GM10266 (cell line): ENCODE data around the gene AKR1C4.
"Not testable (repeated sequence)": the region's sequence is repeated elsewhere in the genome, so short reads cannot be mapped to it uniquely, and the experiment has no call there.

Experiments
- DNase-seq: peaks from one replicate; pipeline ENCODE4 v3.0.0; 2012; ENCODE audit errors: extremely low spot score
- TF ChIP-seq, protein P1 (sequence below): IDR thresholded peaks from 2 replicates; pipeline ENCODE4 v1.5.1; 2012; ENCODE audit warnings: mild to moderate bottlenecking, low read depth; ENCODE audit not compliant: control insufficient read depth, insufficient read depth; ENCODE audit errors: missing control alignments

The AKR1C4 gene

DNA sequence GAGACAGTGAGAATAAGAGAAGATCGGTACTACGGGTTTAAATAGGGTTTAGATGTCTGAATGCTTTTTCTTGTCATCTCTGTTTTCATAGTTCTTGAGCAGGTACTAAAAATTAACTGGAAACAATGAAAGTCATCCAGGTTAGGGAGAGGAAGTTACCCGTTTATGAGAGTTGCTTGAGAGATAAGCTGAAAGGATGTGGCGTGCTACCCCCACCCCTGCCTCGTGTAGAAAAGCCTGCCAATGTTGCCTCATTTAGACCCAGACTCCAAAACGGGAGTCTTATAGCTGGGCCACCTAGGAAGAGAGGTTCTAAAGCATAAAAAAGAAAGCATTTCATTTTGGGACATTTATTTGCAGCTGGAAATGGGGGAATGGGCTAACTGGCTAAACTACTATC, 10.2 kb downstream of the AKR1C4 start:
- TF ChIP-seq, protein P1, sequence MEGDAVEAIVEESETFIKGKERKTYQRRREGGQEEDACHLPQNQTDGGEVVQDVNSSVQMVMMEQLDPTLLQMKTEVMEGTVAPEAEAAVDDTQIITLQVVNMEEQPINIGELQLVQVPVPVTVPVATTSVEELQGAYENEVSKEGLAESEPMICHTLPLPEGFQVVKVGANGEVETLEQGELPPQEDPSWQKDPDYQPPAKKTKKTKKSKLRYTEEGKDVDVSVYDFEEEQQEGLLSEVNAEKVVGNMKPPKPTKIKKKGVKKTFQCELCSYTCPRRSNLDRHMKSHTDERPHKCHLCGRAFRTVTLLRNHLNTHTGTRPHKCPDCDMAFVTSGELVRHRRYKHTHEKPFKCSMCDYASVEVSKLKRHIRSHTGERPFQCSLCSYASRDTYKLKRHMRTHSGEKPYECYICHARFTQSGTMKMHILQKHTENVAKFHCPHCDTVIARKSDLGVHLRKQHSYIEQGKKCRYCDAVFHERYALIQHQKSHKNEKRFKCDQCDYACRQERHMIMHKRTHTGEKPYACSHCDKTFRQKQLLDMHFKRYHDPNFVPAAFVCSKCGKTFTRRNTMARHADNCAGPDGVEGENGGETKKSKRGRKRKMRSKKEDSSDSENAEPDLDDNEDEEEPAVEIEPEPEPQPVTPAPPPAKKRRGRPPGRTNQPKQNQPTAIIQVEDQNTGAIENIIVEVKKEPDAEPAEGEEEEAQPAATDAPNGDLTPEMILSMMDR: no peak
- DNase-seq: no peak

DNA sequence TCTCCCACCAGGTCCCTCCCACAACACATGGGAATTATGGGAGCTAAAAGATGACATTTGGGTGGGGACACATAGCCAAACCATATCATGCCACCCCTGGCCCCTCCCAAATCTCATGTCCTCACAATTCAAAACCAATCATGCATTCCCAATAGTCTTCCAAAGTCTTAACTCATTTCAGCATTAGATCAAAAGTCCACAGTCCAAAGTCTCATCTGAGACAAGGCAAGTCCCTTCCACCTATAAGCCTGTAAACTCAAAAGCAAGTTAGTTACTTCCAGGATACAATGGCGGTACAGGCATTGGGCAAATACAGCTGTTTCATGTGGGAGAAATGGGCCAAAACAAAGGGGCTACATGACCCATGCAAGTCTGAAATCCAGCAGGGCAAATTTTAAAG, 13.1 kb downstream of the AKR1C4 start:
- DNase-seq: not testable (repeated sequence)

DNA sequence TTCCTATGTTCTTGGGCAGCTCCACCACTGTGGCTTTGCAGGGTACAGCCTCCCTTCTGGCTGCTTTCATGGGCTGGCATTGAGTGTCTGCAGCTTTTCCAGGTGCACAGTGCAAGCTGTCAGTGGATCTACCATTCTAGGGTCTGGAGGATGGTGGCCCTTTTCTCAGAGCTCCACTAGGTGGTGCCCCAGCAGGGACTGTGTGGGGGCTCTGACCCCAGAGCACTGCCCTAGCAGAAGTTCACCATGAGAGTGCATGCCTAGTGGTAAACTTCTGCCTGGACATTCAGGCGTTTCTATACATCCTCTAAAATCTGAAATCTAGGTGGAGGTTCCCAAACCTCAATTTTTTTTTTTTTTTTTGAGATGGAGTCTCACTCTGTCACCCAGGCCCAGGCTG, 13.6 kb downstream of the AKR1C4 start:
- TF ChIP-seq, protein P1: peak; percentile 16
- not testable (repeated sequence) for DNase-seq

DNA sequence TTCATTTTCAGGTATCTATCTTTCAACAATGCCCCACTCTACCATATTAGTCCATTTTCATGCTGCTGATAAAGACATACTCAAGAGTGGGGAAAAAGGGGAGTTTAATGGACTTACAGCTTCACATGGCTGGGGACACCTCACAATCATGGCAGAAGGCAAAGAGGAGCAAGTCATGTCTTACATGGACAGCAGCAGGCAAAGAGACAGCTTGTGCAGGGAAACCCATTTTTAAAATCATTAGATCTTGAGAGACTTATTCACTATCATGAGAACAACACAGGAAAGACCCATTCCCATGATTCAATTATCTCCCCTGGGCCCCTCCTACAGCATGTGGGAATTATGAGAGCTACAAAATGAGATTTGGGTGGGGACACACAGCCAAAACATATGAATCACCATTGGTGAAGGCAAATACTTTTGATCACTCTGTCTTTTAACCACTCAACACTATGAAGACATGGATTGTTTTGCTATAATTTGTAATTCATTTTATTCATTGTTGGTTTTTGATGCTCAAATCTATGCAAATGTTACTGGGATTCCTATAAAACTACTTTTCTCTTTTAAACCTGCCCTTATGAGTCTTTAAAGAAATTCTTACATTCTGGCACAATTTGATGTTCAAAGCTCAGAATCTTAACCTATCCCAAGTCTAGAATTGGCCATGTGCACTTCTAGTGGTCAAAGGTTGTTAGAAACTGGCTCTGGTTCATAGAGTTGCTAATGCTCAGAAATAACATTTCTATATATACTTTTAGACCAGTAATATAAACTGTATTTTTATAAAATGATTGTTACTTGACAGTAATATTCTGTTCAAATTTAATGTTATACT, 15.3 kb downstream of the AKR1C4 start:
- DNase-seq: no peak
- TF ChIP-seq, protein P1: no peak

DNA sequence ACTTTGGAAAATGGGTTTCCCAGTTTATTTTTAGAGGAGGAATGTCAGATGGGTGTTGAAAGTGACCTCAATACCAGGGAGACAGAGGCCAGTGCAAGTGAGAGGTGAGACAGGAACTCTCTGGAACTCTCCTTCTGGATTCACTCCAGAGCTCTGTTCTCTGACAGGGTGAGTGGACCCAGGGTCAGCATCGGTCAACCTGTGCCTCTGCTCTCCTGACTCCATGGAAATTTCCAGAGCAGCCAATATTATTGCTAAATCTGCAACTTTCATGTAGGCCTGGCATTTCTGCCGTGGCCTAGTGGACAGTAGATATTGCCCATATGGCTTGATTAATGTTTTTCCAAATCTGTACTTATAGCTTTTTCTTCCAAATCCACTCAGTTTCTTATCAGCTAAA, 20.2 kb downstream of the AKR1C4 start:
- DNase-seq: no peak

DNA sequence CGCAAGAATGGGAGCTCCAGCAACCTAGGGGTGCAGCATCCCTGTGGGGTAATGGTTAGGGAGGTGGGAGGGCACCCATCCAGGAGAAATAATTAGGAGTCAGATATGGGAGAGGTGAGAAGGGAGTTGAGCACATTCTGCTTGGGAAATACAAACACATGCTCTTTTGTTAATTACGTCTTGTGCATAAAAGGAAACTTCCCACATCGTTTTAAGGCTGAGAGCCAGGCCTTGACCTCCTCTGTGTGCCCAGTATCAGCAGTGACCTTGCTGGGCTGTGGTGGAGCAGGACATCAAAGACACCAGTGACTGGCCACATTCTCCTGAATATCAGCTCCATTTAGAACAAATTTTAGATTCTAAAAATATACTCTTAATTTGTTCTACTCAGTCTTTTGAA, 22.6 kb downstream of the AKR1C4 start:
- no peak for DNase-seq
- TF ChIP-seq, protein P1: no peak

More for the DNA sequence above, 20.2 kb downstream of the AKR1C4 start:
- TF ChIP-seq, protein P1: no peak

DNA sequence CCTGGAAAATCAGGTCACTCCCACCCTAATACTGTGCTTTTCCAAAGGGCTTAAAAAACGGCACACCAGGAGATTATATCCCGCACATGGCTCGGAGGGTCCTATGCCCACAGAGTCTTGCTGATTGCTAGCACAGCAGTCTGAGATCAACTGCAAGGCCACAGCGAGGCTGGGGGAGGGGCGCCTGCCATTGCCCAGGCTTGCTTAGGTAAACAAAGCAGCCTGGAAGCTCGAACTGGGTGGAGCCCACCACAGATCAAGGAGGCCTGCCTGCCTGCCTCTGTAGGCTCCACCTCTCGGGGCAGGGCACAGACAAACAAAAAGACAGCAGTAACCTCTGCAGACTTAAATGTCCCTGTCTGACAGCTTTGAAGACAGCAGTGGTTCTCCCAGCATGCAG, 26.3 kb downstream of the AKR1C4 start:
- not testable (repeated sequence) for DNase-seq

DNA sequence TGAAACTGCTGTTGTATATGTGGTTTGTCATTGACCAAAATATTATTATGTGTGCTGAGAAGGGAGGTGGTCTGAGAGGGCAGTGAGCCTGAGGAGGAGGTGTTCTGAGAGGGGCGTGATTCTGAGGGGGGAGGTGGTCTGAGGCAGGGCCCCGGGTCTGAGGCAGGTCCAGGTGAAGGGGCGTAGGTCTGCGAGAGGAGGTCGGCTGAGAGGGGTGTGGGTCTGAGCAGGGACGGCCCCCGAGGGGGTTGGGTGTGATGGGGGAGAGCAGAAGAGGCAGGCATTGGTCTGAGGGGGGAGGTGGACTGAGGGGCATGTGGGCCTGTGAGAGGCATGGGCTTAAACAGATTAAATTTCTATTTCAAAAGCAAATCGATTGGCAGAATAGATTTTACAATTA, 32.4 kb downstream of the AKR1C4 start:
- TF ChIP-seq, protein P1: no peak
- DNase-seq: no peak
